HG02571 (cell line): ENCODE results near the gene ANKRD65.
A peak's percentile ranks its signal among the peaks of the same experiment; 100 is the strongest.
"Not testable (repeated sequence)": the region's sequence is repeated elsewhere in the genome, so short reads cannot be mapped to it uniquely, and the experiment has no call there.

ENCODE experiments used
- ATAC-seq: cut with Tn5 transposase; IDR thresholded peaks from one replicate; pipeline ENCODE4 v1.9.1; 2021; ENCODE audit warnings: mild to moderate bottlenecking, moderate library complexity; ENCODE audit not compliant: unreplicated experiment

Gene ANKRD65

DNA sequence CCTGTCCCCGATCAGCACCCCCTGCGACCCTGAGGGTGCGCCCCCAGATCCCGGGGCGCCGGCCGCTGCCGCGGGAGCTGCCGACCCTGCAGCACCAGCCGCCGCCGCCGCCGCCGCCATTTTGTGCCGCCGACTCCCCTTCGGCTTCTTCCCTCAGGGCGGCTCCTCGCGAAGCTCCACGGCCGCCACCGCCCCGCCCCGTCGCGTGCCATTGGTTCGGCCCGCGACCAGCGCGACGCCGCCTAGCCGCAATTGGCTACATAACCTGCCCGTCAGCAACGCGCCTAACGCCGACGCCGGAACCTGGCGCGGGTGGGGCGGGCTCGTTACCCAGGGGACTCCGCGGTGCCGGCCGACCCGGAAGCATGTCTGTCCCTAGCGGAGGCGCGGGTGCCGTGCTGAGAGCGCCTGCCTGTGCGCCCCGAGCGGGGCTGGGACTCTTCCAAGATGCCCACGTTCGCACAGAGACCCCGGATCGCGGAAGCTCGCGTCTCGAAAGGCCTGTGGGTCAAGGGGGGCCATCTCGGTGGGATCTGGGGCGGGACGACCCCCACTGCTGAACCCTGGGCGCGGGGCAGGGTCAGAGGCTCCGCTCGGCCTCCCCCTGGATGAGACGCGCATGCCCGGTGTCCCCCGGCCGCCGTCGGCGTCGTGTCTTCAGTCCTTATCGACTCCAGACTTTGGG, 21.7 kb downstream of the ANKRD65 start, which contains the start of gene CCNL2:
TSS of gene CCNL2 (minus strand) at position 149 of the 685 bp plus-strand sequence. CDS start at position 120, 29 bp downstream.
- peak; percentile 85 for ATAC-seq

DNA sequence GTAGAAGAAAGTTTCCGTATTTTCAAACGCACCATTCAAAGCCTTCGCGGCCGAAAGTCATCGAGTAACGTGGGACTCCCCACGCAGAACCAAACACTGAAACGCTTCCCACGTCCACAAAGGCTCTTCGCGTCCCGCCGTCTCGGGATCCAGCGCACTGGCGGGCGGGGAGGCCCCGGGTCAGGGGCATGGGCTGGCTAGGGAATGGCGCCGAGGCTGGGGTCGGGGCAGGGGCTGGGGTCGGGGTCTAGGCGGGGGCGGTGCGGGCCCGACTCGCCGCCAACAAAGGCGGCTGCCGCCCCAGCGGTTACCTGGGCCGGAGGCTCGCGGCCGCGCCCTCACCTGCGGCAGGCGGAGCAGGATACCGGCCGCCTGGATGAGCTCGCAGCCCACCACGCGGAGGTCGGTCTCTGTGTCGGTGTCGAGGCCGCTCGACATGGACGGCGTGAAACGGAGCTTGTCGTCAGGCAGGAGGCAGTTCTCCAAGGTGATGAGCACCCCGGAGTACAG, 22.3 kb downstream of the ANKRD65 start:
- ATAC-seq: peak; percentile 3

GRCh38 chr1:1397839-1398523, 23.1 kb downstream of the ANKRD65 start:
- ATAC-seq: no peak

GRCh38 chr1:1395166-1395565, 25.9 kb downstream of the ANKRD65 start:
- no peak for ATAC-seq

- ATAC-seq: no peak
Measured at GRCh38 chr1:1394116-1394515, 27.0 kb downstream of the ANKRD65 start.

DNA sequence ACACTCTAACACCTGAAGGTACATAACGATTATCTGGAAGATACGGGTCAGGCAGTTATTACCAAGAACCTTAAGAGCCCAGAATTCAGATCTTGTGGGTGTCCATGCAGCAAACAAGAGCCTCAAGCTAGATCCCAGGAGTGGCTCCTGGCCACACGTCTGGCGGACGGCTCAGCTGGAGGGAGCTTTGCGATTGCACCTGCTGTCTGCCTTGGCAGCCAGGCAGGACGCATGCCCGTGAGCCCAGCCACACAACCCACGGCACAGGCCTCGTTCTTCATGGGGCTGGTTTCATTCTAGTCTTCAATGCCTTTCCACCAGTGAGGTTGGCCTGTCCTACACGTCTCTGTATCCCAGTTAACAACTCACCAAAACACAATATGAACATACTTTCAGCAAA, 27.6 kb downstream of the ANKRD65 start:
- ATAC-seq: no peak

DNA sequence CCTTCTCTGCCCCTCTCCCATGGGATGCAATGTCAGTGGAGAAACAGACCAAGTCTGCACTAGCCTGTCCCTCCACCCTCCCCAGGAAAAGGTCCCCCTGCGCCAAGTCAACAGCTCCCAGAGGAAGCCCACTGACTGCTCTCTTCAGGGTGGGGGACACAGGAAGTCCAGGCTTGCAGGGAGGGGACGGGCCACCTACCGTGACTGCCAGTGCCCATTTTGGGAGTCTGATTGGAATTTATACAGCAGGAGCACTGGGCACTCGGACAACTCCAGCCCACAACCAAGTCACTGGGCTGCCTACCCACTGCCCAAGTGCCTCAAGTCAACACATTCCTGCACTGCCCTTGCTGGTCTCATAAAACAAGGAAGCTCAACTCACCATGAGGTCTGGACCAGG, 28.1 kb downstream of the ANKRD65 start:
- no peak for ATAC-seq

DNA sequence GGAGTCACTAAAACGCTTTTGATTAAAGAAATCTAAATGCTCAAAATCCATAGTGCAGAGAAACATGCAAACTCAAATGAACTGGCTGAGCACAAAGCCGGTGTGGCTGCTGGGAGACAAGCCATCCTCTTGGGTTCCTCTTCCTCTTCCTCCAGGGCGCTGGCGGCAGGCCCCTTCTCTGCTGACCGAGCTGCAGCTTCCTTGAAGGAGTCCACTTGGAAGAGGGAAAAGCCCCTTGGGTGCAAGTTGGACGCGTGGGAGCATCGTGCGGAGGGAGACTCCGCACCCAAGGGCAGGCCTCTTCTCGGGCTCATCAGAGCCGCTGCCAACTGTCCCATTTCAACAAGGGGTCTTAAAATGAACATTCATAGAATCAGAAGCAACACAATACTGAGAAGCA, 29.9 kb downstream of the ANKRD65 start:
- ATAC-seq: no peak

DNA sequence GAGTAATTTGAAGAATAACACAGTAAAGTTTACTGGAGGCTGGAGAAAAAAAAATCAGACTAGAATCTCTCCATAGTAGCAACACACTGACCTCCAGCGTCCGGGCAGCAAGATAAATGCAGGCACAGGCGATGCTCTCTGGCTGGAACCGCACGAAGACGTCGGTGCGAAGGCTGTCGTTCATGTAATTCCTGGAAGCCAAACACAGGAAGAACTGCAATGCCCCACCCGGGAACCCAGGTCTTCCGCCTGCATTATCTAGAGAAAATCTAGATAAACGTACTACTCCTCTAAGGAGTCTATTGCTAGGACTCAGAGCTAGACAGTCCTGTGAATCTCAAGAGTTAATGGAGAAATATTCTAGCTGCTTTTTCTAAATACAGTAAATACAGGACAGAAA, 30.4 kb downstream of the ANKRD65 start:
- no peak for ATAC-seq

GRCh38 chr1:1388078-1388472, 33.0 kb downstream of the ANKRD65 start:
- ATAC-seq: no peak

- no peak for ATAC-seq
Measured at GRCh38 chr1:1387098-1388077, 33.7 kb downstream of the ANKRD65 start.

DNA sequence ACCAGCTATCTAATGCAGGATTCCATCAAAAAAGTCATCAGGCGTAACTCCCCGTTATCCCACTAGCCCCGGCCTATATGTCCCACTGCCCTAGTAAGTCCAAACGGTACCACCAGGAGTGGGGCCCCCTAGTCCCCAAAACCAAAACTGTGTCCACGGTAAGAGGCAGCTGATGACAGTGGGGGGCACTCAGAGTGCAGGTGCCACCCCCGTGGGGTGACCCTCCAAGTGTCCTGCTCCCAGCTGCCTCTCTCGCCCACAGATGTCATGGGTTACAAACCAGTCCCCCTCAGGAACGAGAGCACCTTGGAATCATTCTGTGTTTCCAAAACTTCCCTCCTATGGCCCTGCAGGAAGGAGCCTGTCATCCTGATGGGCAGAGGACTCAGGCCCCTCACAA, 35.1 kb downstream of the ANKRD65 start:
- no peak for ATAC-seq

DNA sequence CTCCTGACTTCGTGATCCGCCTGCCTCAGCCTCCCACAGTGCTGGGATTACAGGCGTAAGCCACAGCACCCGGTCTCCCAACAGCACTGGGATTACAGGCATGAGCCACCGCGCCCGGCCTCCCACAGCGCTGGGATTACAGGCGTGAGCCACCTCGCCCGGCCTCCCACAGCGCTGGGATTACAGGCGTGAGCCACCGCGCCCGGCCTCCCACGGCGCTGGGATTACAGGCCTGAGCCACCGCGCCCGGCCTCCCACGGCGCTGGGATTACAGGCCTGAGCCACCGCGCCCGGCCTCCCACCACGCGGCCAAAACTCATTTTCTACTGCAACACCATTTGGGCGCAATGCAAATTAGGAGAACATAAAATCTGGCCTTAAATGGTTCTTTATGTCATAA, 35.7 kb downstream of the ANKRD65 start:
- ATAC-seq: not testable (repeated sequence)

DNA sequence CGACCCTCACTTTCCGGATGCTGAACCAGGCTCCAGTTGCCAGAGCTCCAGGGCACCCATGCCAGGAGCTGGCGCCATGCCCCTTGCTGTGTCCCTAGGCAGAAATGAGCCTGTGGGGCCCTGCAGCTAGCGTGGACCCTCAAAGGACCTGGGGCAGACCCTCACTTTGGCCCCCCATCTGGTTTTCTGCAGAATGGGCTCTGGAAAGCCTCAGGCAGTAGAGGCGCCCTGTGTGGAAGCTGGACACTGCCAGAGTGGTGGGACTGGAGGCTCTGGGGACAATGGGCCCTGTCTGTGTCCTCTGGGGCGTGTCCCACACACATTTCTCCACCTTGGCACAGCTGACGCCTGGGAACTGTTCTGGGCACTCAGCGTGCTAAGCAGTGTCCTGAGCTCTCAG, 39.8 kb downstream of the ANKRD65 start:
- ATAC-seq: no peak

DNA sequence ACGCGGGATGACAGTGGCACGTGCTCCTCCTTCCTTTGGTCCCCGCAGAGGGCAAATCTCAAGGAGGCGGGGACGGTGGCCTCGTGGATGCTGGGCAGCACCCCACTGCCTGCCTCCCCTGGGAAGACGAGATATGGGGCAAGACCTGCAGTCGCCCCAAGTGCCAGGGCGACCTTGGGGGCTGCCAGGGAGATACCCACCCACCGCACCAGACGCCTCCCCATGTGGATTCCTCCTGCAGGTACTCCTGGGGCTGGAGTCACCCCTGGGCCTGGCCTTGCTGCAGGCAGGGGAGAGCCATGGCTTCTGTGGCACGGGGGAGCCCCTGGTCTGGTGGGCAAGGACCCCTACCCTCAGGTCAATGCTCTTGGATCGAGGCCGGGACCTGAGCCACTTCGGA, 40.2 kb downstream of the ANKRD65 start:
- ATAC-seq: no peak

DNA sequence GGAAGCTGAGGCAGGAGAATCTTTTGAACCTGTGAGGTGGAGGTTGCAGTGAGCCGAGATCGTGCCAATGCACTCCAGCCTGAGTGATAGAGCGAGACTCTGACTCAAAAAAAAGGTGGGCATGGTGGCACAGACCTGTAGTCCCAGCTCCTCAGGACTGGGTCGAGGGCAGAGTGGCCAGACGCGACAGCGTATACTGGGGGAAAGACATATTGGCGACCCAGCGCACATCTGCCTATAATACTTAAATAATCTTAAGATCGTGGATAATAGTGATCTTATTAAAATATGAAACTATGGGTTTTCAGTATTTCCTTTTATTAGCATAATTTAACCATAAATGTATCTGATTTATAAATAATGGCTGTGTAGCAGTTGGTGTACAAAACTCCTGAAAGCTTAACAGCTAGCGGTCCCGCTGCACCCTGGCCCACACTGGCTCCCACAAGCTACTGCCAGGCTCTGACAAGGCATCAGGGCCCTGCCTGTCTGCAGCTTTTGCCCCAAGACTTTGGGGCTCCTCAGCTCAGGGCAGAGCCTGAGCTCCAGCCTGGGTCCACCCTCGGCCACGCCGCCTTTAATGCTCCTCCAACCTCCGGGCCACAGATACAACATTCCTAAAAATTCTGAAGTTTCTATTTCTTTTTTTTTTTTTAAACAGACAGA, 43.4 kb downstream of the ANKRD65 start:
- no peak for ATAC-seq

- ATAC-seq: no peak
Measured at GRCh38 chr1:1376551-1377226, 44.4 kb downstream of the ANKRD65 start.

- peak; percentile 79 for ATAC-seq
Measured at GRCh38 chr1:1374929-1375662, 46.0 kb downstream of the ANKRD65 start, which contains the start of gene AURKAIP1. AURKAIP1 (minus strand) TSS chr1:1375207; CDS start chr1:1374756, 451 bp downstream.

DNA sequence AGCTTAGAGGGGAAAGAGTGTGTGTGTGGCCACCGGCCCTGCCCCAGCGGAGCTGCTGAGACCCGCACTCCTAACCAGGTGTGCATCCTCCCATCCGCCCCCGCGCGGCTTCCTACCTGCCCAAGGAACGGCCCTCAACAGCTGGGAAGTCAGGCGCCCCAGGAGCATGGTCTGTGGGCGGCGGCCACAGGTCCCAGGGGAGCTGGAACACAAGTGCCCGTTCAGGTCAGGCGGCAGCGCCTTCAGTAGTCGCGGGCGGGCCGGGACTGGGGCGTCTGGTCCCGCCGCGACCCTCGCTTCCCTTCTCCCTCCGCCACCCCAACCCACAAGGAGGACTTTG, 46.5 kb downstream of the ANKRD65 start:
- ATAC-seq: no peak
